ENCODE results near the gene MLXIP.

The MLXIP gene

DNA sequence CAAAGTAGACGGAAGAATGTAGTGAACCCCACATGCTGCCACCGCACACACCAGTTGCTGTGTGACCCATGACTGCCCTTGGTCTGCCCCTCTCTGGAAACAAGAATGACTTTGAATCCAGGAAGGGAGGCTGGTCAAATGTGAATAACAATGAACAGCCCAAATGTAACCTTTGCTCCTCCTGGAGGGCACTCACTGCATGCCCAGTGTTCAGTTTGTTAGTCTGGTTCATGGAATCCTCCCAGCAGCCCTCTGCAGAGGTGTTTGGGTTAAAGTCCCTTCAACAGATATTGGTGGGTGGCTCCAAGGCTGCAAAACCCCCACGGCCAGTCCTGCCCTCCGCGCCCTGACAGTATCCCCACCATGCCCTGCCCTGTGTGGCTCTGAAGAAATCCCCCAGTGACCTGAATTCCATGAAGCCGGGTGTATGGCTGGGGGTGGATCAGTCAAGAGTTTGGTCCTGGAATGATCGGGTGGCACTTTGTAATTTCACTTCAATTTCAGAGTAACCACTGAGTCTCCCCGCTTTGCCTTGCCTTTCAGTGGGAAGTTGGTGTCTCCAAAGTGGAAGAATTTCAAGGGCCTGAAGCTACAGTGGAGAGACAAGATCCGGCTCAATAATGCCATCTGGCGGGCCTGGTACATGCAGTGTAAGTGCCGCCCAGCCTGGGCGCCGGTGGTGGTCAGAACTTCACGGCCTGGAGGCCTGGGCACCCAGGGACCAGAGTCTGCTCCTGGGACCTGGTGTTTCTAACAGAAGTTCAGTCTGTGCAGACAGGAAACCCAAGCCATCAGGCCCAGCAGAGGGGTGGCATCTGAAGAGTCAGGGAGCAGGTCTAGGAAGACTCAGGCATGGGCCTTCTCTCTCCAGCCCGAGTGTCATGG is 48.4 kb downstream of the MLXIP start:
- DNase-seq (ENCODE audit: low read depth), result no peak

DNA sequence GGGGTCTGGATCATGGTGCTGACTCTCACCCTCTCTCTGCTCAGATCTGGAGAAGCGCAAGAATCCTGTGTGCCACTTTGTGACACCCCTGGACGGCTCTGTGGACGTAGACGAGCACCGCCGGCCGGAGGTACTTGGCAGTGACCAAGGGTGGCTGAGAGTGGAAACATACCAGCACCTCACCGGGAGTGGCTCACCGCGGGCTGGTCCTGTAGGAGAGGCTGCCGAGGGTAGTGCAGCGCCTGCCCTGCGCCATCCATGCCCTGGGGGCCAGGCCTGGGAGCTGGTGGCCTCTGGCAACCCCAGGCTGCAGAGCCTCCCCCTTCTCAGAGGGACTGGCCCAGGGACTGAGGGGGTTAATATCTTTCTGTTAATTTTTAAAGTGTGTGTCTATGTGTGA is 49.3 kb downstream of the MLXIP start:
- DNase-seq (ENCODE audit: low read depth), result no peak

DNA sequence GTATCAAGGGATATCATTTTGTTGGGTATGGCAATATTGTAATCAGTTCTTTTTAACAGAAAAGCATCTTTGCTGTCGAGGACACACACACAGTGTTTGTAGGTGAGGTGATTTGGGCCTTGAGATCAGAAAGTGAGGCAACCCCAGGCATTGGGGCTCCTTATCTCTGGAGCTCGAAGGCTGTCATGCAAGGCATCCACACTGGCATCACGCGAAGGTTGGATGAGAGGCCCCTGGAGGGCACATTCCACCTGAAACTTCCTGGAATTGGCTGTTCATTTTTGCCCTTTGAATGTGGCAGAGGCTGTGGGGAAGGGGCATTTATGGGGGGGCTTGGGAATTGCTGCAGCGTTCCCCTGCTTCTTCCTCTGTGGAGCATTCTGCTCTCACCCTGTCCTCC is 49.9 kb downstream of the MLXIP start:
- DNase-seq (ENCODE audit: low read depth), result no peak

DNA sequence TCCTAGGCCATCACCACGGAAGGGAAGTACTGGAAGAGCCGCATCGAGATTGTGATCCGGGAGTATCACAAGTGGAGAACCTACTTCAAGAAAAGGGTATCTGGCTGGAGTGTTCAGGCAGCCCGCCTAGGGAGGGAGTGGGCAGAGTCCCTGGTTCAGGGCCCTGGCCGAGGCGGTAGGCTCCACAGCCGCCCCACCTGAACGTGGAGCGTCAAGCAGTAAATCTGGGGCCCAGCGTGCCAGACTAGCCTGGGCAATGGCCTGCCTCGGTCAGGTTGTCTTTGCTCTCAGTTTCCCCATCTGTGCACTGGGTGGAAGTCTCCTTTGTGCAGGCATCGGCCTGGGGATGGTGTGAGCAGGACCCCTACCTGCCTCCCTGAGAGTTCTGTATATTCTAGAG is 50.6 kb downstream of the MLXIP start:
- no peak for DNase-seq (ENCODE audit: low read depth)

DNA sequence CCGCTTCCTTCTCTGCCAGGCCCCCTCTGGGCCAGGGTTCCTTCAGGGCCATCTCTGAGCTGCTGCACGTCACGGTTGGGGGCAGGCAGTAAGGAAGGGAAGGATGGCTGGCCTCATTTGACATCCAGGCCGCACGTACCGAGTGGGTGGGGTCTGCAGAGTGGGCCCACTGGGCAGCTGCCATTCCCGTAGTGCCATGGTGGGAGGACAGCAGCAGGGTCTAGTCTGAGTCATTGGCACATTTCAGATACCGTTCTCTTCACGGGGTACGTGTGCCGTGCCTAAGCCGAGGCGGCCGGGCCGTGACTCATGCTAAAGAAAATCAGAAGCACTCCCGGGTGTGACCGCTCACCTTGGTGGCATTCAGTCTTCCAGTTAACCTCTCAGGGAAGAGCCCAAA is 51.6 kb downstream of the MLXIP start:
- DNase-seq (ENCODE audit: low read depth), result no peak

DNA sequence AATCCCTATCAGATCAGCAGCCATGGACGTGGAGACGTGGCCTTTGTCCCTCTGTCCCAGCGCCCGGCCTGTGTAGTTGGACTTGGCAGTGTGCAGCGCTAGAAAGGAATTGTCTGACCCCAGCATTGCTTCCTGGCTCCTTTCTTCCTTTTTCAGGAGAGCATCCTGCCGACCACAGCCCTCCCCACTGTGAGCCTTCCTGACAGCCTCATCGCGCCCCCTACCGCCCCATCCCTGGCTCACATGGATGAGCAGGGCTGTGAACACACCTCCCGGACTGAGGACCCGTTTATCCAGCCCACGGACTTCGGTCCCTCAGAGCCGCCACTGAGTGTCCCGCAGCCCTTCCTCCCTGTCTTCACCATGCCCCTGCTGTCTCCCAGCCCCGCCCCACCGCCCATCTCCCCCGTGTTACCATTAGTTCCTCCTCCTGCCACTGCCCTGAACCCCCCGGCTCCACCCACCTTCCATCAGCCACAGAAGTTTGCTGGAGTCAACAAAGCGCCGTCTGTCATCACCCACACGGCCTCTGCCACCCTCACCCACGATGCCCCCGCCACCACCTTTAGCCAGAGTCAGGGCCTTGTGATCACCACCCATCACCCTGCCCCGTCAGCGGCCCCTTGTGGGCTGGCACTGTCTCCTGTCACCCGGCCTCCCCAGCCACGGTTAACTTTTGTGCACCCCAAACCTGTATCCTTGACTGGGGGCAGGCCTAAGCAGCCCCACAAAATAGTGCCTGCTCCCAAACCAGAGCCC is 54.8 kb downstream of the MLXIP start:
- no peak for DNase-seq (ENCODE audit: low read depth)

DNA sequence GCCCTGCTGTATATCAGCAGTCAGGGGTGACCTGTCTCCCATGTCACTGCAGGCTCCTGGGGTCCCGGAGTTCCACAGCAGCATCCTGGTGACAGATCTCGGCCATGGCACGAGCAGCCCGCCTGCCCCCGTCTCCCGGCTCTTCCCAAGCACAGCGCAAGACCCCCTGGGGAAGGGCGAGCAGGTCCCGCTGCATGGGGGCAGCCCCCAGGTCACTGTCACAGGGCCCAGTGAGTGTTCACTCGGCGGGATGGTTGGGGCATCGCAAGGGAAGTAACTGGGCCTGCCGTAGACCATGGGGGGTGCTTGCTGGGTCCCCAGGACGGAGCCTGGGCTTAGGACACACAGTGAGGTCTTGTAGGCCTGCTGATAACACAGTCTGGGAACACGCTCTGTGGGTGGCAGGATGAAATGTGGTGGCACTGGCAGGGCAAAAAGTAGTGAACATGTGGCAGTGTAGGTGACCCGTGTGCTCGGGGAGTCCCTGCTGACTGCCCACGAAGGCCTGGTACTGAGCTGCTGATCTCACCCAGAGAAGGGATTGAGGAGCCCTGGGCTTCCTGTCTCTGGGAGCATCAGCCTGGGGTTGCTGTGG is 57.0 kb downstream of the MLXIP start:
- DNase-seq (ENCODE audit: low read depth), result no peak

DNA sequence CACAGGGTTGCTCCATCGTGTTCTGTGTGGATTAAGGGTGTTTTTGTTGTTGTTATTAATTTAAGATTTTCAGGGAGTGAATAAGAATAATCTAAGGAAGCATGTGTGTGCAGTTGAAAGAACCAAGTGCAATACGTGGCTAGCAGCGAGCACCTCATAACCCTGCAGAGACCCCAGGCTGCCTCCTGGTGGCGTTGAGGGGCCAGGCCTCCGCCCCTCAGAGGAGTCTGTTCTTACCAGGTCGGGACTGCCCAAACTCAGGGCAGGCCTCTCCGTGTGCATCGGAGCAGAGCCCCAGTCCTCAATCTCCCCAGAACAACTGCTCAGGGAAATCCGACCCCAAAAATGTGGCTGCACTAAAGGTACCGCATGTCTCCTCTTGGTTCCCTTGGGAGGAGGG is 58.7 kb downstream of the MLXIP start:
- DNase-seq (ENCODE audit: low read depth), result no peak

DNA sequence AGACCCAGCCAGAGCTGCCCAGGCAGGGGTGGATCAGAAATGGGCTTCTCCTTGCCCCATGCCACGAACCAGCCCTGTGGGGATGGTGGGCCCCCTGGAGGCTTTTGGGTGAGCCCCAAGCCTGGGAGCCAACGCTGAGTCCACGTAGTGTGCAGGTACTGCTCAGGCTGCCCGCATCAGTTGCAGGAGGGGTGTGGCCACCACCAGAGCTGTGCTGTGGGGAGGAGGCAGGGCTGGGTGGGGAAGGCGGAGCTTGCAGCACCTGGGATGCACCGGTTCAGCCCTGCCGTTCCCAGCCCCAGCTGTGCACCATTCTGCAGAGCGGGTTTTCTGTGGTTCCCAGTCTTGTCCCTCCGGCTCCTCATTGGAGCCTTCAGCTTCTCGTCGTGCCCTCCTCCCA is 59.1 kb downstream of the MLXIP start:
- no peak for DNase-seq (ENCODE audit: low read depth)

DNA sequence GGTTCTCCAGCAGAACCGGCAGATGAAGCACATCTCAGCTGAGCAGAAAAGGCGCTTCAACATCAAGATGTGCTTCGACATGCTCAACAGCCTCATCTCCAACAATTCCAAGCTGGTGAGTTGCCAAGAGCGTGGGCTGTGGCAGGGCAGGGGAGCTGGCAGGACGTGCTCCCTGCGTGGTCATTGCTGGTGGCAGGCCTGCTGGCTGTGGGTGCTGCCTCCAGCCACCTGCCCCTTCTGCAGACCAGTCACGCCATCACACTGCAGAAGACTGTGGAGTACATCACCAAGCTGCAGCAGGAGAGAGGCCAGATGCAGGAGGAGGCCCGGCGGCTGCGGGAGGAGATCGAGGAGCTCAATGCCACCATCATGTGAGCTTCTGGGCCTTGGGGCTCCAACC is 59.6 kb downstream of the MLXIP start:
- DNase-seq (ENCODE audit: low read depth), result no peak

DNA sequence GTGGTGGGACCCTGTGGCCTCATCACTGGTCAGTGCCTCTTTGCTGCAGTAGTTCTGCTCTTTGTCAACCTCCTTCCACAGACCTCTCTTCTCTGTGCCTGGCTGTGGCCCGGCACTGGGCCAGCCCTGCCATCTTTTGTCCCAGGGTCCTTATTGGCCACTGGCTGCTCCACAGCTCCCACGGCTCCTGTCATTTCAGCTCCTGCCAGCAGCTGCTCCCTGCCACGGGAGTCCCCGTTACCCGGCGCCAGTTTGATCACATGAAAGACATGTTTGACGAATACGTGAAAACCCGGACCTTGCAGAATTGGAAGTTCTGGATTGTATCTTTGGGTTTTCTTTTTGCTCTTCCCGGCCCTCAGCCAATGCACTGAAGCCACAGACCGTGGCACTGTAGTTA is 60.1 kb downstream of the MLXIP start:
- DNase-seq (ENCODE audit: low read depth), result no peak

DNA sequence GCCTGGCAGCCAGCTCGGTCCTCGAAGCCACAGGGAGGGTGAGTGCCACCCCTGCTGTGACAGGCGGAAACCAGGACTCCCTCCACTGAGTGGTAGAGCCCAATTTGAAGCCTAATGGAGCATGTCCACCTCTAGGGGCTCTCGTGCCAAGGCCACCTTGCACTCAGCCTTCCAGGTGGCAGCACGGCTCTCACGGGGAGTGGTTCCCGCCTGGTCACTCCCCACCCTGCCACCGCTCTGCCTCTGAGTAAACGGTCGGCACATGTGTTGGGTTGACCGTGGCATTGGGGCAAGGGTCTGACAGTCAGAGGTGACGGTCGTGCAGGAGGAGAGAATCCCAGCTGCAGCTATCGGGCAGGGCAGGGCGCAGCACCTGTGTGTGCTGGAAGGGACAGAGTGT is 60.7 kb downstream of the MLXIP start:
- no peak for DNase-seq (ENCODE audit: low read depth)

DNA sequence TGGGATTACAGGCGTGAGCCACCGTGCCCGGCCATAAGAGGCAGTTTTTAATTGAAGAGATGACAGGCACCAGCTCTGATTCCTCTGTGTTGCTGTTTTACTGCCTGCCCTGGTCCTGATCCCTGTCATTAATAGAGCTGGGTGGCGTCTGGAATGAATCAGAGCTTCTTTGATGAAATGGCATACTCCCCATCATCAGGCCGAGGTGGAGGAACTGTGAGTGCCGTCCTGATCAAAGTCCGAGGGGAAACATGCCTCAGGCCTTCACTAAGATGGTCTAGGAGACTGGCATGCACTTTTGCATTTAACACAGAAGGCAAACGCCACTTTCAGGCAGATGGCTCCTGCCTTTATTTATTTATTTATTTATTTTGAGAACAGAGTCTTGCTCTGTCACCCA is 61.4 kb downstream of the MLXIP start:
- DNase-seq (ENCODE audit: low read depth), result no peak

DNA sequence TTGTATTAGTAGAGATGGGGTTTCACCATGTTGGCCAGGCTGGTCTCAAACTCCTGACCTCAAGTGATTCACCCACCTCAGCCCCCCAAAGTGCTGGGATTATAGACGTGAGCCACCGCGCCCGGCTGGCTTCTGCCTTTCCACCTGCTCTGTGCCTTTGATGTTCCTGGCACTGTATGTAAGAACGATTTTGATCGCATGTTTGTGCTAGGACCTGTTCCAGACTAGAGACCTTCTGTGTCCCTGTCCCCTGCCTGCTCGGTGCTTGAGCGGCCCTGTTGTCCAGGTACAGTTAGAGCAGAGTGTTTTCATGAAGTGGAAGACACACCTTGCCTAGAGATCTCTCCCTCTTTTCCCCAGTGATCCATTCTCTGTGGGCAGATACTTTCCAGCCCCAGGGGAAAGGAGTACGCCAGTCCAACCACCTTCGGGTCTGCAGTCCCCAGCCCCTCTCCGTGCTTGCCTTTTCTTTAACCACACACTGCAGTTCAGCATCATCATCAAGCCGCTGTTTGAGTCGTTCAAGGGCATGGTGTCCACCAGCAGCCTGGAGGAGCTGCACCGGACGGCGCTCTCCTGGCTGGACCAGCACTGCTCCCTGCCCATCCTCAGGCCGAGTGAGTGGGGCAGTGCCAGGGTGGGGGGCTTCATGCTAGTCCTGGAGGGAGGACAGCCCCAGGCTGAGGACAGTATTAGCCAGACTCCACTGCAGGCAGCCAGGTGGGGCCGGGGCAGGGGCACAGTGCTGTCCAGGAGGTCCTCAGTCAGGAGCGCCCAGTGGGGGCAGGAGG is 62.1 kb downstream of the MLXIP start:
- no peak for DNase-seq (ENCODE audit: low read depth)

DNA sequence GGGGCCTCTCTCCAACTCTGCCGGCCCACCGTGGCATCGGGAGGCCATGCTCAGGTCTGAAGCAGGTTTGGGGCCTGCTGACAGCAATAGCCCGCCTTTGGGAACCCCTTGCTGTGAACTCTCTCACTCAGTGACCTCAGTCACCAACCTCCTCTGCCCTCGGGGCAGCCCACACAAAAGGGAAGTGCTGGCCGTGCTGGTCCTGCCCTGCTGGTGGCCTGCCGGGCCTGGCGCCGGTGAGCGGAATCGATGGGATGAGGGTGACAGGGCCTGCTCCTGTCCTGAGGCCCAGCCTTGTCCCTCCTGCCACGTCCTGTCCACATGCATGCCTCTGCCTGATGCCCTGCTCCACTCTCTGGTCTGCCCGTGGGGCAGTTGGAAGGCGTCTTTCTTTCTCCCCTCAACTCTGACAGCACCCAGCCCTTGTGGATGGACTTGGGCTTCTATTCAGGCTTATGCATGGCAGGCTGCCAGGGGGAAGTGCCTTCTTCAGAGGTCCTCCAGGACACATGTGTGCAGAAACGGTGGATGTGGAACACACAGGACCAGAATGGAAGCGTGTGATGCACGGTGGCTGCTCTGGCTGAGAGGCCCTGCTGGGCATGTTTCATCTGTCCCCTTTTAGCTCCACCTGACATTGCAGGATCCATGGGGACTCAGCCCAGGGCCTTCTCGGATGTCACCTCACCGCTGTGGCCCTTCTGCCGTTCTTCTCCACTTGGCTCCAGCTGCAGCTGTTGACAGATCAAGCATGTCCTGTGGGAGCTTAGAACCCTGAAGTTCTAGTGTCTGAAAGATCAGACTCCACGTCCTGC is 63.6 kb downstream of the MLXIP start:
- DNase-seq (ENCODE audit: low read depth), result no peak

DNA sequence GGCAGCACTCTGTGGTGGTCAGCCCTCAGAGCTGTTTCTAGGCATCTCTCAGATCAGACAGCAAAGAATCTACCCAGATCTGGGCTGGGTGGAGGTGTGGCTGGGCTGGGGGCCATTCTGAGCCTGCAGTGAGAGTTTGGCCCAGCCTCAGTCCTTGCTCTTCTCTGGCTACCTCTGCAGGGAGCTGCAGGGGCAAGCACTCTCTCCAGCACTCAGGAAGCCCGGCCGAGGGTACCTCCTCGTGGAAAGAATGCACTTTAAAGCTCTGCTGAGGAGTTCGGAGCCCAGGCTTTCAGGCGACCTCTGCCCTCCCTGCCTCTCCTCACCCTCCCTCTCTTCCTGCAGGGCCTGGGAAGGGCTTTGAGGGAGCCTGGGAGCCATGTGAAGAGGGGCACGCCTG is 64.3 kb downstream of the MLXIP start:
- DNase-seq (ENCODE audit: low read depth), result no peak

DNA sequence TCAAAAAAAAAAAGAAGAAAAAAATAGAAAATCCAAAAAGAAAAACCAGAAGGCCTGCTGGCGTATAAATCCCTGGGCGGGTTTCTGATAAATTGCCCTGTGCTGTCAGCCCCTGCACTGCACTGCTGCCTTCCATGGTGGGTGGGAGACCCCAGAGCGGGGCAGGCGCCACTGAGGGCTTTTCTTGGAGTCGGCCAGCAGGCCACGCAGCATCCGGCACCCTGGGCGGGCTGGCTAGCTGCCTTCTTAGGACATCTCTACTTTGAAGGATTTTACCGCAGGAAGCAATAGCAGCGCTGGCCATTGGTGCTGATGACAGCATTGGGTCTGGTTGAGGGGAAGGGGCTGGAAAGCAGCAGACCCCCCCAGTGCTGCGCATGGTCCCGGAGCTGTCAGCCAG is 66.3 kb downstream of the MLXIP start:
- no peak for DNase-seq (ENCODE audit: low read depth)

DNA sequence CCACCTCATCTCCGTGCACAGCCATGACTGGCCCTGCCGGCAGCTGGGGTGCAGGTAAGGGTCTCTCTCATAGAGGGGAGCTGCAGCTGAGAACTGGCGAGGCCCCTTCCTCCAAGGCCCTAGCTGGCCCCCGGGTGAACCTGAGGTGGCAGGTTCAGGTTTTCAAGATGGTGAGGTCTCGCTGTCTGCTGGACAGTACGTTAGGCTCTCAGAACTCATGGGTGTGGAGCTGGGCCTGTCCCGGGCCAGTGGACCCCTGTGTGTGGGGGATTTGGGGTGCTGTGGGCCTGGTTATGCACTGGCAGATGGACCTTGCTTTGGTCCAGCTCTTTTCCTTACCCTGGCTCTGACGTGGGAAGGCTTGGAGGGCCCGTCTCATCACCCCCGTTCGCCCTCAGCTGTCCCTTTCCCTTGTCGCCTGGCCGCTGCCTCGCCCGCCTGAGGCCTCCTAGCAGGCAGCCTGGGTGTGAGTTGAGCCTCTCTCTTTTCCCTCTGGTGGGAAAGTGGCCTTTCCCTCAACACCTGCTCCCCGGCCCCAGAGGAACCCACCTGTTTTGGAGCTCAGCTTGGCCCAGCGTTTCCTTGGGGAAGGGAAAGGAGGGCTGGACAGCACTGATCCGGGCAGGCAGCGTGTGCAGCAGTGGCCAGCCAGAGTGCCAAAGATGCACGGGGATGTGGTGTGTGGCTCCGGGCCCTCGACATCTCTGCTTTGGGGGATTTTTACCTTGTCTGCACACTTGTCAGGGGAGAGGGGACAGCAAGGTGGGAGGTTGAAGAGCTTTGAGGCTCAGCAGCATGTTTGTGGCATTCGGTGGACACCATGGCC is 67.2 kb downstream of the MLXIP start:
- no peak for DNase-seq (ENCODE audit: low read depth)

DNA sequence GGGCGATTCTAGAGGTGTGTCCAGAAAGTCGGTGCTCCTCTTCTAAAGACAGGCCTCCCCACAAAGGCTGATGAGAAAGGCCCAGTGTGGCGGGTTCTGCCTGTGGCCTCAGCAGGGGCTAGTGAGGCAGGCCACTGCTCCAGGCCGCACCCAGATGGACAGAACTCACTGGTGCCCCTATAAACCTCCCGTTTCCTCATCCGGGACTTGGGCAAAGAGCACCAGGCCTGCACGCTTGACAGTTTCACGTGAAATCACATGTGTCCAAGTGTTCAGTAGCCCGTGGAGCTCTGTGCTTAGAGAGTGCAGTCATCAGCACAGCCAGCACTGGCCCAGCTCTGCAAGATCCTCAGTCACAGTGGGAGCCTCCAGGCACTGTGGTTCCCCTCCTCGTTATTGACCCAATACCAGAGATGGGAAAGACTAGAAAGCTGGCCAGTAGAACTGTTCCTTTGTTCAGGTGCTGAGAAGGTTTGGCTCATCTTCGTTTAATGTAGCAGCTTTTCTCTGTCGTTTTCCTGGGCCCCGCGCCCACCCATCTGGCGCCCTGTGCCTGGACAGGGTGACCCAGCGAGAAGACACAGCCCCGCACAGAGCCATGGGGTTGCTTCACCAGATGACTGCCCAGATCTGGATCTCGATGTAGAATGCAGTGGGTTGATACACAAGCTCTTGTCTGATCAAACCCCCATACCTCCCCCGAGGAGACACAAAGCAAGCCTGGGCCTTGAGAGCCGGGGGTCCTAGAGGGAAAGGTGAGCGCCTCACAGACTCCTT is 69.1 kb downstream of the MLXIP start:
- no peak for DNase-seq (ENCODE audit: low read depth)

DNA sequence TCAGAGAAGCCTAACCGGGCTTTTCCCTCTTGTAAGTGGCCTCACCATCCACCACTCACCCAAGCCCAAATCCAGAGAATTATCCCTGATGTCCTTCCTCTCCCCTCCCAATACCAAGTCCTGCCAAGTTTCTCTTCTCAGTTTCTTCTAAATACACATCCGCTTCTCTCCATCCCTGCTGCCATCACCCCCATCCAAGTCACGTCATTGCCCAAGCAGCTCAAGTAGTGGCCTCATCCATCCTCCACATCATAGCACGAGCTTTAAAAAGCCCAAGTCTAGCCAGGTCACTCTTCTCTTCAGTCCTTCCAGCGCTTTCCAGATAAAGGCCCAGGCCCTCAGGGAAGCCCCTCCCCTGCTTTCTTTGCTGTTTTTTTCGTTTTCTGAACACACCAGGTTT is 70.1 kb downstream of the MLXIP start:
- no peak for DNase-seq (ENCODE audit: low read depth)

Measured in fibroblast of the conjunctiva (primary cell).